Stomach (tissue), 4 donors: ENCODE measurements around the gene SLITRK2.

Experiments
- EP300 ChIP-seq: sonication (generic); formaldehyde crosslinking; IDR thresholded peaks from one replicate; pipeline ENCODE4 v1.6.1; 2017; ENCODE audit warnings: antibody characterized with exemption
- TF ChIP-seq, protein P1 (sequence below), 7 experiments: fragments of 450-650 bp in 4 of 7; fragments of 200-600 bp in 3 of 7; sonication (generic) in 3 of 7; IDR thresholded peaks; one replicate each; pipeline ENCODE4 v1.5.1; 2016 to 2019; ENCODE audit warnings: antibody characterized with exemption in 7 of 7, control low read depth in 2 of 7, mild to moderate bottlenecking in 1 of 7

DNA sequence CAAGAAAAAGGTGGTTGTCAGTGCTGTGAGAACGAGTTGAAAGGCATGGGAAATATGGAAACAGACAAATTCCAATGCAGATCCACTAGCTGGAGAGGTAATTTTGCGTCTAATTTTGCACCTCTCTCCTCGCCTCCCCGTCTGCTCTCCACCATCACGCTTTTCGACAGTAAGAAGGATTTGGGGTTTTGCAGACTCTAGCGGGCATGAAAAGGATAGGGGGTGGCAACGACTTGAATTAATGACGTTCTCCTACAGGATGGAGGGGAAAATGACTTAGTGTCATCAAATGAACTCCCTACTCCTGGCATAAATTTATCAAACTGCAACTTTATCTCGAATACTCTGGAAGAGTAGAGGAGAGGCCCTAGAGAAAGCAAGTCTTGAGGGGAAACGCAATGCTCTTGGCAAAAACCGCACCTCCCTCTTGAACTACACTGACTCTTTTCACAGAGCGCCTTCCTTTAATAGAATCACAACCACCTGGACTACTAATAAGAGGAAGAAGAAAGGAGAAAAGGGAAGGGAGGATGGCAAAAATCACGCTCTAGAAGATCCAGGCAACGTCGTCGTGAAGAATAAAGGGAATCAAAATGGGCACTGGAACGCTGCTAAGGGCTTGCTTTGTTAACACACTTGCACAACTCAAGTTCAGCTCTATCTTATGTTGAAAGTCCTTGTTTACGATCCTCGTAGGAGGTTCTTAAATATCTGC is 871 bp upstream of the SLITRK2 start:
- TF ChIP-seq, protein P1, sequence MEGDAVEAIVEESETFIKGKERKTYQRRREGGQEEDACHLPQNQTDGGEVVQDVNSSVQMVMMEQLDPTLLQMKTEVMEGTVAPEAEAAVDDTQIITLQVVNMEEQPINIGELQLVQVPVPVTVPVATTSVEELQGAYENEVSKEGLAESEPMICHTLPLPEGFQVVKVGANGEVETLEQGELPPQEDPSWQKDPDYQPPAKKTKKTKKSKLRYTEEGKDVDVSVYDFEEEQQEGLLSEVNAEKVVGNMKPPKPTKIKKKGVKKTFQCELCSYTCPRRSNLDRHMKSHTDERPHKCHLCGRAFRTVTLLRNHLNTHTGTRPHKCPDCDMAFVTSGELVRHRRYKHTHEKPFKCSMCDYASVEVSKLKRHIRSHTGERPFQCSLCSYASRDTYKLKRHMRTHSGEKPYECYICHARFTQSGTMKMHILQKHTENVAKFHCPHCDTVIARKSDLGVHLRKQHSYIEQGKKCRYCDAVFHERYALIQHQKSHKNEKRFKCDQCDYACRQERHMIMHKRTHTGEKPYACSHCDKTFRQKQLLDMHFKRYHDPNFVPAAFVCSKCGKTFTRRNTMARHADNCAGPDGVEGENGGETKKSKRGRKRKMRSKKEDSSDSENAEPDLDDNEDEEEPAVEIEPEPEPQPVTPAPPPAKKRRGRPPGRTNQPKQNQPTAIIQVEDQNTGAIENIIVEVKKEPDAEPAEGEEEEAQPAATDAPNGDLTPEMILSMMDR (IDR thresholded peaks at IDR 0.05) = no peak
- no peak for TF ChIP-seq EP300
